K562 (cell line): ENCODE data around the gene GPR68. TPM values are rescaled to one million over a fixed set of nuclear protein-coding genes. Genes with fewer than 3 reads are reported as not detected.

Experiments
- ATAC-seq: fragments of 200-7000 bp; cut with Tn5 transposase; 3 replicates; pipeline ENCODE4 v1.9.1; 2020; ENCODE audit warnings: moderate library complexity
- BruUV-seq: library from RNA; stranded (reverse); fragments of 400-500 nt; replicated peaks from 2 replicates; lab custom pipeline; 2021; lab: Mats Ljungman, UMichigan
- CTCF ChIA-PET: fragments of 300-600 bp; formaldehyde crosslinking; extraction: SDS; loops from one replicate; lab custom pipeline; 2021; ENCODE audit warnings: low intra/inter-chr PET ratio; lab: Yijun Ruan, JAX
- POLR2A ChIA-PET: fragments of 300-600, 350-650 bp; sonication (Branson Sonifier 250); formaldehyde crosslinking; extraction: SDS; loops from one replicate; lab custom pipeline; 2021; ENCODE audit warnings: antibody characterized with exemption, inconsistent platforms; lab: Yijun Ruan, JAX
- DNase-seq, 4 experiments: peaks; one replicate each; pipeline versions ENCODE4 v3.0.0 to v3.0.0-alpha.2; 2011 to 2018; ENCODE audit warnings: low spot score in 3 of 4, mixed read lengths in 3 of 4; ENCODE audit errors: extremely low read depth in 1 of 4
- FAIRE-seq: peaks from 2 replicates; lab custom pipeline; 2011; peaks lifted over from hg19 to GRCh38; lab: Jason Lieb, UNC
- H2AFZ ChIP-seq: 2 replicates; pipeline ENCODE4 v1.6.0; 2011; ENCODE audit warnings: low read depth, low read length, control low read depth, inconsistent platforms
- H3K27ac ChIP-seq: fragments of 200-600 bp; 3 replicates; pipeline ENCODE4 v1.8.0; 2011; ENCODE audit warnings: low read depth, mild to moderate bottlenecking, control low read depth, inconsistent platforms, low read length, moderate library complexity, mixed read lengths; ENCODE audit errors: extremely low read depth
- H3K27me3 ChIP-seq, 2 experiments: fragments of 300-600 bp in 1 of 2; 2 replicates in 1 of 2; 3 replicates in 1 of 2; pipeline versions ENCODE4 v1.6.0 to v1.8.0; 2011; ENCODE audit warnings: inconsistent platforms in 2 of 2, low read length in 2 of 2, mild to moderate bottlenecking in 1 of 2, mixed read lengths in 1 of 2, moderate library complexity in 1 of 2; ENCODE audit not compliant: control insufficient read depth in 2 of 2, insufficient read depth in 2 of 2
- H3K36me3 ChIP-seq: fragments of 300-600 bp; 3 replicates; pipeline ENCODE4 v1.8.0; 2011; ENCODE audit warnings: mild to moderate bottlenecking, low read length, inconsistent platforms; ENCODE audit not compliant: control insufficient read depth, insufficient read depth
- H3K4me1 ChIP-seq, 2 experiments: fragments of 200-600 bp in 1 of 2; replicated peaks in 1 of 2; 2 replicates in 1 of 2; 3 replicates in 1 of 2; pipeline versions ENCODE4 v1.5.1 to v1.8.0; 2011; ENCODE audit warnings: inconsistent platforms in 2 of 2, low read length in 2 of 2, mild to moderate bottlenecking in 1 of 2, mixed read lengths in 1 of 2, moderate library complexity in 1 of 2; ENCODE audit not compliant: control insufficient read depth in 2 of 2, insufficient read depth in 2 of 2
- H3K4me2 ChIP-seq: 2 replicates; pipeline ENCODE4 v1.6.1; 2011; ENCODE audit warnings: low read length, control low read depth, inconsistent platforms, mixed read lengths; ENCODE audit not compliant: insufficient read depth
- H3K4me3 ChIP-seq: fragments of 200-600 bp; sonication (generic), shearing (Covaris generic); 2 replicates; pipeline ENCODE4 v1.5.1; 2016; ENCODE audit warnings: control low read depth, inconsistent platforms
- H3K79me2 ChIP-seq: fragments of 200-600 bp; 3 replicates; pipeline ENCODE4 v1.8.0; 2011; ENCODE audit warnings: low read length, inconsistent platforms; ENCODE audit not compliant: control insufficient read depth, insufficient read depth
- H3K9ac ChIP-seq, 2 experiments: 2 replicates each; pipeline versions ENCODE4 v1.6.0 to v1.6.1; 2011; ENCODE audit warnings: low read depth in 2 of 2, low read length in 2 of 2, control low read depth in 1 of 2, inconsistent platforms in 1 of 2, mild to moderate bottlenecking in 1 of 2, mixed read lengths in 1 of 2; ENCODE audit not compliant: insufficient read depth in 1 of 2
- H3K9me1 ChIP-seq: one replicate; pipeline ENCODE4 v1.6.0; 2011; ENCODE audit warnings: inconsistent platforms, mild to moderate bottlenecking, low read length, moderate library complexity; ENCODE audit not compliant: control insufficient read depth, insufficient read depth
- H3K9me3 ChIP-seq: replicated peaks from 2 replicates; pipeline ENCODE4 v1.5.1; 2011; ENCODE audit warnings: low read depth, low read length, inconsistent platforms; ENCODE audit not compliant: control insufficient read depth, insufficient read depth
- H4K20me1 ChIP-seq: replicated peaks from 2 replicates; pipeline ENCODE4 v1.6.1; 2011; ENCODE audit warnings: low read length, inconsistent platforms, mixed read lengths; ENCODE audit not compliant: control insufficient read depth, insufficient read depth
- HDGF ChIP-seq: fragments of 450-650 bp; IDR thresholded peaks from 2 replicates; pipeline ENCODE4 v1.6.1; 2016
- POLR2G ChIP-seq: fragments of 200-400 bp; formaldehyde crosslinking; IDR thresholded peaks from 2 replicates; pipeline ENCODE4 v1.6.1; 2017; ENCODE audit warnings: low read depth, mild to moderate bottlenecking, antibody characterized with exemption, low read length, moderate library complexity
- WGBS: fragments of 100-300 bp; shearing (Covaris generic); methylation state at CpG from one replicate; pipeline ENCODE4 v1.1.6; 2016; ENCODE audit warnings: low coverage, mixed read lengths; ENCODE audit not compliant: insufficient coverage; ENCODE audit errors: missing lambda C conversion rate; 5-methylcytosine and 5-hydroxymethylcytosine counted together
- in situ Hi-C: fragments of 300-500 bp; cut with MboI; formaldehyde crosslinking; loops from 4 replicates; pipeline ENCODE4 v1.15.0; 2018; ENCODE audit warnings: inconsistent platforms, mixed read lengths
- intact Hi-C: fragments of 100-400 bp; cut with micrococcal nuclease; formaldehyde crosslinking; loops from 2 replicates; pipeline ENCODE4 v1.14.2; 2022
- polyA plus RNA-seq, 8 experiments: library from polyadenylated mRNA; depleted of rRNA in 4 of 8; stranded (reverse) in 5 of 8; unstranded in 3 of 8; fragments of >200 nt; fragmentation: Nextera tagmentation in 2 of 8; fragmentation: Illumina TruSeq in 1 of 8; extraction: Ambion mirVana in 2 of 8; extraction: Trizol in 1 of 8; gene quantifications; 2 replicates each; pipeline versions ENCODE4 v1.2.1 to v1.2.3, GENCODE V29; 2011 to 2014; ENCODE audit warnings: inconsistent platforms in 1 of 8, missing spikeins in 1 of 8
- total RNA-seq, 7 experiments: library from RNA; depleted of rRNA in 6 of 7; stranded (reverse); fragments of >200 nt in 6 of 7; fragmentation: Illumina TruSeq in 2 of 7; extraction: Trizol in 2 of 7; gene quantifications; 2 replicates each; pipeline versions ENCODE4 v1.2.1 to v1.2.3, GENCODE V29; 2011 to 2021; ENCODE audit warnings: low replicate concordance in 1 of 7
- TF ChIP-seq, protein P1 (sequence below): fragments of 450-650 bp; IDR thresholded peaks from 2 replicates; pipeline ENCODE4 v1.7.0; 2016; ENCODE audit warnings: borderline replicate concordance
- TF ChIP-seq, protein P2 (sequence below): sonication (generic); formaldehyde crosslinking; IDR thresholded peaks from 2 replicates; pipeline ENCODE4 v1.8.1; 2023; ENCODE audit warnings: mild to moderate bottlenecking, missing genetic modification reagents

GPR68 gene
- total and polyA plus RNA-seq, 9 of the 15 experiments (the other 6 are each of a cell fraction or from before 2014, with no cell fraction given) = 0.41 to 9.4 (median 3.7) TPM

DNA sequence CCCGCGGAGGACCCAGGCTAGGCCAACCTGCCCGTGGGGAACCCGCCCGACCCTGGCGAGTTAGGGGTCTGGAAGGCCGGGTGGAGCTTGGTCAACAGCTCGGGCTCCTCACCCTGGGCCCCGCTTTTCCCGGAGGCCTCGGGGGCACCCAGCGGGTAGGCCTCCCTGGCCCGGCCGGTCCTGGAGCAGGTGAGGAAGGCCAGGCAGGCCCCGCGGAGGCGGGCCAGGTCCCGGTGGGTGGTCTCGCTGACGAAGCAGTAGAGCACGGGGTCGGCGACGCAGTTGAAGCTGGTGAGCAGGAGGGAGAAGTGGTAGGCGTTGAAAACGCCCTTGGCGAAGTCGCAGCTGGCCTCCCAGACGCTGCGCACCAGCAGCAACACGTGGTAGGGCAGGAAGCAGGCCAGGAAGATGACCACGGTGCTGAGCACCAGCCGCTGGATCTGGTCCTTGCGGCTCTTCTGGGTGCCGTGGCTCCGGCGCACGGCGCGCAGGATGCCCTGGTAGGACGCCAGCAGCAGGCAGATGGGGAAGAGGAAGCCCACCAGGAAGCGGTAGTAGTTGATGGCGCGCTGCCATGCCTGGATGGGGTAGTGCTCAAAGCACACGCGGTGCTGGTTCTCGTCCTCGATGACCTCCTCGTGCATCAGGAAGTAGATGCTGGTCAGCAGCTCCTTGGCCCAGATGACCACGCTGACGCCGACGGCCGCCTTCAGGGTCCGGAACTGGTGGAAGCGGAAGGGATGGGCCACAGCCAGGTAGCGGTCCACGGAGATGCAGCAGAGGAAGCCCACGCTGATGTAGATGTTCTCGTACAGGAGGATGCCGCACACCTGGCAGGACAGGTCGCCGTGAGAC is 10.3 kb downstream of the GPR68 start:
- in situ Hi-C loops (no loop called here), intact Hi-C loops (no loop called here)
- peaks cover 0 to 3% of the 10 kb centered on the region in 2 experiments; a peak in 4 of 5 replicates for H3K4me1 ChIP-seq
- no peak for ATAC-seq
- no peaks in the 10 kb centered on the region for H3K27me3 ChIP-seq
- H4K20me1 ChIP-seq = no peaks in the 10 kb centered on the region
- H3K4me2 ChIP-seq = no peak overlapping the region
- no TSS peak for BruUV-seq
- no peaks in the 10 kb centered on the region for H3K79me2 ChIP-seq
- H3K4me3 ChIP-seq = no peak overlapping the region
- ChIA-PET POLR2A (no interaction called here), CTCF (no interaction called here)
- no peak overlapping the region for H2AFZ ChIP-seq
- WGBS = 92% methylated on average over 29 of the region's 63 CpGs
- no peaks in the 10 kb centered on the region for H3K9me3 ChIP-seq
- no peak overlapping the region; a peak in 1 of 4 replicates for H3K9ac ChIP-seq
- no peak overlapping the region for H3K27ac ChIP-seq
- TF ChIP-seq HDGF (no peak), POLR2G (0 out of 2 replicates have a peak, but pooled peaks have one; percentile 1)
- TF ChIP-seq, protein P1, sequence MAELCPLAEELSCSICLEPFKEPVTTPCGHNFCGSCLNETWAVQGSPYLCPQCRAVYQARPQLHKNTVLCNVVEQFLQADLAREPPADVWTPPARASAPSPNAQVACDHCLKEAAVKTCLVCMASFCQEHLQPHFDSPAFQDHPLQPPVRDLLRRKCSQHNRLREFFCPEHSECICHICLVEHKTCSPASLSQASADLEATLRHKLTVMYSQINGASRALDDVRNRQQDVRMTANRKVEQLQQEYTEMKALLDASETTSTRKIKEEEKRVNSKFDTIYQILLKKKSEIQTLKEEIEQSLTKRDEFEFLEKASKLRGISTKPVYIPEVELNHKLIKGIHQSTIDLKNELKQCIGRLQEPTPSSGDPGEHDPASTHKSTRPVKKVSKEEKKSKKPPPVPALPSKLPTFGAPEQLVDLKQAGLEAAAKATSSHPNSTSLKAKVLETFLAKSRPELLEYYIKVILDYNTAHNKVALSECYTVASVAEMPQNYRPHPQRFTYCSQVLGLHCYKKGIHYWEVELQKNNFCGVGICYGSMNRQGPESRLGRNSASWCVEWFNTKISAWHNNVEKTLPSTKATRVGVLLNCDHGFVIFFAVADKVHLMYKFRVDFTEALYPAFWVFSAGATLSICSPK = no peak
- TF ChIP-seq, protein P2, sequence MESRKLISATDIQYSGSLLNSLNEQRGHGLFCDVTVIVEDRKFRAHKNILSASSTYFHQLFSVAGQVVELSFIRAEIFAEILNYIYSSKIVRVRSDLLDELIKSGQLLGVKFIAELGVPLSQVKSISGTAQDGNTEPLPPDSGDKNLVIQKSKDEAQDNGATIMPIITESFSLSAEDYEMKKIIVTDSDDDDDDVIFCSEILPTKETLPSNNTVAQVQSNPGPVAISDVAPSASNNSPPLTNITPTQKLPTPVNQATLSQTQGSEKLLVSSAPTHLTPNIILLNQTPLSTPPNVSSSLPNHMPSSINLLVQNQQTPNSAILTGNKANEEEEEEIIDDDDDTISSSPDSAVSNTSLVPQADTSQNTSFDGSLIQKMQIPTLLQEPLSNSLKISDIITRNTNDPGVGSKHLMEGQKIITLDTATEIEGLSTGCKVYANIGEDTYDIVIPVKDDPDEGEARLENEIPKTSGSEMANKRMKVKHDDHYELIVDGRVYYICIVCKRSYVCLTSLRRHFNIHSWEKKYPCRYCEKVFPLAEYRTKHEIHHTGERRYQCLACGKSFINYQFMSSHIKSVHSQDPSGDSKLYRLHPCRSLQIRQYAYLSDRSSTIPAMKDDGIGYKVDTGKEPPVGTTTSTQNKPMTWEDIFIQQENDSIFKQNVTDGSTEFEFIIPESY (CRISPR knock-in tag) = 0 out of 2 replicates have a peak, but pooled peaks have one; percentile 33
- H3K9me1 ChIP-seq = no peaks in the 10 kb centered on the region
- FAIRE-seq = no peak
- no peaks in the 10 kb centered on the region for H3K36me3 ChIP-seq
- DNase-seq = no peak
